Fibroblast of lung (primary cell): ENCODE results near the gene PLA2G2C.

Experiments used
- CTCF ChIP-seq, 2 donors: IDR thresholded peaks in 1 of 2; conservative IDR thresholded peaks in 1 of 2; 1 replicate in 1 of 2; 2 replicates in 1 of 2; pipeline ENCODE4 v1.5.1; 2011 to 2012; ENCODE audit warnings: low read length in 2 of 2, control low read depth in 1 of 2, inconsistent platforms in 1 of 2, low read depth in 1 of 2, mild to moderate bottlenecking in 1 of 2
- EZH2 ChIP-seq: IDR thresholded peaks from 2 replicates; pipeline ENCODE4 v1.5.1; 2012; ENCODE audit warnings: low read length, control low read depth, mild to moderate bottlenecking; ENCODE audit errors: missing control alignments

GRCh38 chr1:20138346-20138745, 48.0 kb downstream of the PLA2G2C start:
- no peak for TF ChIP-seq CTCF (conservative IDR thresholded peaks at IDR 0.05 in 1 of 2, IDR thresholded peaks at IDR 0.05 in 1 of 2; ENCODE audit: low read depth in 1 of 2, low read length in 2 of 2)
- TF ChIP-seq EZH2 = no peak
